Endothelial cell of umbilical vein (primary cell): ENCODE data around the gene POMGNT2. TPM values are rescaled to one million over a fixed set of nuclear protein-coding genes. Genes with fewer than 3 reads are reported as not detected.

ENCODE experiments used
- BruUV-seq: library from RNA; stranded (reverse); fragments of 400-500 nt; replicated peaks from 2 replicates; lab custom pipeline; 2021; lab: Mats Ljungman, UMichigan
- CTCF ChIA-PET: fragments of 300-600, 350-600 bp; sonication (Branson Sonifier 250); formaldehyde crosslinking; loops from one replicate; lab custom pipeline; 2021; ENCODE audit warnings: antibody characterized with exemption, inconsistent platforms; lab: Charles Lee
- POLR2A ChIA-PET: fragments of 300-600, 350-600 bp; sonication (Branson Sonifier 250); formaldehyde crosslinking; loops from one replicate; lab custom pipeline; 2021; ENCODE audit warnings: antibody characterized with exemption, inconsistent platforms; lab: Charles Lee
- DNase-seq: peaks from one replicate; pipeline ENCODE4 v3.0.0-alpha.2; 2011; ENCODE audit warnings: low read depth, low spot score
- FAIRE-seq: peaks from 2 replicates; lab custom pipeline; 2011; peaks lifted over from hg19 to GRCh38; lab: Jason Lieb, UNC
- H2AFZ ChIP-seq: 2 replicates; pipeline ENCODE4 v1.6.0; 2012; ENCODE audit warnings: low read depth, low read length, control low read depth, inconsistent platforms
- H3K27ac ChIP-seq: 2 replicates; pipeline ENCODE4 v1.5.1; 2011; ENCODE audit warnings: low read depth, mild to moderate bottlenecking, control low read depth, low read length, moderate library complexity; ENCODE audit not compliant: insufficient read depth
- H3K27me3 ChIP-seq, 2 experiments: 2 replicates each; pipeline versions ENCODE4 v1.6.0 to v1.6.1; 2011; ENCODE audit warnings: low read length in 2 of 2, mixed read lengths in 1 of 2; ENCODE audit not compliant: control insufficient read depth in 2 of 2, insufficient read depth in 2 of 2
- H3K36me3 ChIP-seq, 2 experiments: 2 replicates in 1 of 2; 3 replicates in 1 of 2; pipeline ENCODE4 v1.5.1; 2011; ENCODE audit warnings: low read length in 2 of 2, mild to moderate bottlenecking in 1 of 2, moderate library complexity in 1 of 2; ENCODE audit not compliant: control insufficient read depth in 2 of 2, insufficient read depth in 2 of 2; ENCODE audit errors: extremely low read depth in 1 of 2
- H3K4me1 ChIP-seq: 3 replicates; pipeline ENCODE4 v1.5.1; 2011; ENCODE audit warnings: mild to moderate bottlenecking, low read length; ENCODE audit not compliant: control insufficient read depth, insufficient read depth; ENCODE audit errors: extremely low read depth
- H3K4me2 ChIP-seq: 2 replicates; pipeline ENCODE4 v1.6.1; 2011; ENCODE audit warnings: low read length, control low read depth, mixed read lengths; ENCODE audit not compliant: insufficient read depth
- H3K4me3 ChIP-seq, 3 experiments: fragments of 200-600 bp in 1 of 3; sonication (generic), shearing (Covaris generic) in 1 of 3; replicated peaks in 1 of 3; 2 replicates each; pipeline ENCODE4 v1.5.1; 2011 to 2016; ENCODE audit warnings: control low read depth in 3 of 3, low read length in 3 of 3, mild to moderate bottlenecking in 2 of 3, inconsistent platforms in 1 of 3, low read depth in 1 of 3, moderate library complexity in 1 of 3; ENCODE audit not compliant: insufficient read depth in 1 of 3
- H3K79me2 ChIP-seq: 2 replicates; pipeline ENCODE4 v1.6.0; 2012; ENCODE audit warnings: low read length, inconsistent platforms; ENCODE audit not compliant: control insufficient read depth, insufficient read depth
- H3K9ac ChIP-seq: replicated peaks from 2 replicates; pipeline ENCODE3; 2011; ENCODE audit warnings: low read length, control low read depth; ENCODE audit not compliant: insufficient read depth; ENCODE audit errors: extremely low read depth
- H3K9me1 ChIP-seq: replicated peaks from 3 replicates; pipeline ENCODE4 v1.6.0; 2011; ENCODE audit warnings: mild to moderate bottlenecking, low read length; ENCODE audit not compliant: control insufficient read depth, insufficient read depth; ENCODE audit errors: extremely low read depth
- H3K9me3 ChIP-seq: replicated peaks from 2 replicates; pipeline ENCODE4 v1.5.1; 2012; ENCODE audit warnings: low read length, inconsistent platforms; ENCODE audit not compliant: control insufficient read depth, insufficient read depth
- H4K20me1 ChIP-seq: replicated peaks from 2 replicates; pipeline ENCODE3; 2011; ENCODE audit warnings: mild to moderate bottlenecking, low read length; ENCODE audit not compliant: control insufficient read depth, insufficient read depth; ENCODE audit errors: extremely low read depth
- CTCF ChIP-seq, 2 donors: IDR thresholded peaks; 1 replicate in 1 of 2; 2 replicates in 1 of 2; pipeline ENCODE4 v1.5.1; 2011; ENCODE audit warnings: low read length in 2 of 2, mild to moderate bottlenecking in 2 of 2, moderate library complexity in 2 of 2, control low read depth in 1 of 2, inconsistent platforms in 1 of 2, low read depth in 1 of 2; ENCODE audit not compliant: insufficient read depth in 1 of 2; ENCODE audit errors: extremely low read depth in 1 of 2
- EZH2 ChIP-seq: IDR thresholded peaks from 2 replicates; pipeline ENCODE4 v1.6.1; 2012; ENCODE audit warnings: borderline replicate concordance, low read depth, mild to moderate bottlenecking, moderate library complexity, low read length, inconsistent platforms; ENCODE audit not compliant: severe bottlenecking
- FOS ChIP-seq: IDR thresholded peaks from 2 replicates; pipeline ENCODE4 v1.6.1; 2011; ENCODE audit warnings: mild to moderate bottlenecking, low read length, moderate library complexity, borderline replicate concordance; ENCODE audit not compliant: insufficient read depth
- GATA2 ChIP-seq: IDR thresholded peaks from 2 replicates; pipeline ENCODE4 v1.7.0; 2011; ENCODE audit warnings: low read depth, mild to moderate bottlenecking, moderate library complexity, mixed read lengths, low read length; ENCODE audit not compliant: insufficient read length, insufficient read depth
- JUN ChIP-seq: IDR thresholded peaks from 2 replicates; pipeline ENCODE4 v1.6.1; 2011; ENCODE audit warnings: borderline replicate concordance, low read depth; ENCODE audit not compliant: insufficient read length, insufficient read depth
- MAX ChIP-seq: IDR thresholded peaks from 2 replicates; pipeline ENCODE4 v1.6.1; 2011; ENCODE audit not compliant: insufficient read depth, insufficient read length
- MYC ChIP-seq: IDR thresholded peaks from one replicate; pipeline ENCODE4 v1.6.1; 2011; ENCODE audit warnings: mild to moderate bottlenecking, low read depth, low read length
- POLR2A ChIP-seq: IDR thresholded peaks from 2 replicates; pipeline ENCODE4 v1.6.1; 2012; ENCODE audit warnings: low read depth, mild to moderate bottlenecking, control low read depth, low read length
- POLR2AphosphoS5 ChIP-seq: IDR thresholded peaks from 2 replicates; pipeline ENCODE4 v1.6.1; 2012; ENCODE audit warnings: low read depth, mild to moderate bottlenecking, control low read depth, low read length, moderate library complexity; ENCODE audit not compliant: insufficient read depth
- dilution Hi-C: fragments of 300-500 bp; cut with MboI; formaldehyde crosslinking; loops from one replicate; pipeline ENCODE4 v1.15.0; 2019; ENCODE audit warnings: low sequenced_read_pairs; ENCODE audit not compliant: extremely low pct_ligation_motif_present
- intact Hi-C: fragments of 100-400 bp; cut with micrococcal nuclease; formaldehyde crosslinking; loops from one replicate; pipeline ENCODE4 v1.10.0; 2022
- polyA plus RNA-seq, 4 experiments: library from polyadenylated mRNA; depleted of rRNA in 3 of 4; stranded (reverse) in 3 of 4; unstranded in 1 of 4; fragments of >200 nt; gene quantifications; 2 replicates each; pipeline versions ENCODE4 v1.2.1 to v1.2.3, GENCODE V29; 2011 to 2012; ENCODE audit warnings: missing spikeins in 1 of 4
- total RNA-seq: library from RNA; stranded (reverse); gene quantifications from 2 replicates; pipeline ENCODE4 v1.2.3, GENCODE V29; 2021

The POMGNT2 gene
- total and polyA plus RNA-seq, 2 donors (not counting 3 experiments of a cell fraction or from before 2014, with no cell fraction given), result 6.4 to 16.3 TPM

GRCh38 chr3:43077261-43077660 lies 28.6 kb downstream of the POMGNT2 start:
- ChIA-PET POLR2A (no interaction called here), CTCF (no interaction called here)
- Histone ChIP-seq H3K9ac (no peak overlapping the region), H3K9me1 (no peaks in the 10 kb centered on the region), H4K20me1 (no peaks in the 10 kb centered on the region), H3K4me1 (no peaks in the 10 kb centered on the region), H3K36me3 (peaks cover 0 to 2% of the 10 kb centered on the region in 2 experiments), H3K27ac (no peak overlapping the region), H3K79me2 (no peaks in the 10 kb centered on the region), H3K4me2 (no peak overlapping the region), H3K27me3 (peaks cover 0 to 2% of the 10 kb centered on the region in 2 experiments), H3K4me3 (no peak overlapping the region), H3K9me3 (no peaks in the 10 kb centered on the region), H2AFZ (no peak overlapping the region)
- TF ChIP-seq CTCF (IDR thresholded peaks at IDR 0.05; ENCODE audit: extremely low read depth in 1 of 2, insufficient read depth in 1 of 2, low read depth in 1 of 2, low read length in 2 of 2), result no peak
- TF ChIP-seq JUN, result no peak
- TF ChIP-seq EZH2, result no peak
- TF ChIP-seq POLR2AphosphoS5, result no peak
- TF ChIP-seq MYC, result no peak
- no peak for TF ChIP-seq POLR2A
- no peak for TF ChIP-seq GATA2
- TF ChIP-seq MAX, result no peak
- TF ChIP-seq FOS, result no peak
- dilution Hi-C loops, result no loop called here
- intact Hi-C loops, result no loop called here
- FAIRE-seq (no peak), DNase-seq (no peak)
- BruUV-seq, result no TSS peak
